Bone marrow (tissue), 2 donors: ENCODE data around the gene ATXN1.

Experiments
- DNase-seq, 2 donors: peaks; one replicate each; lab custom pipeline; 2025; lab: John Stamatoyannopoulos, UW

ATXN1 gene

GRCh38 chr6:16496991-16497801 is 264.1 kb downstream of the ATXN1 start:
- no peak for DNase-seq

- no peak for DNase-seq
Measured at GRCh38 chr6:16496210-16496609, 265.1 kb downstream of the ATXN1 start.

- DNase-seq = no peak
Measured at GRCh38 chr6:16494793-16495192, 266.5 kb downstream of the ATXN1 start.

- DNase-seq = no peak
Measured at GRCh38 chr6:16493802-16494201, 267.5 kb downstream of the ATXN1 start.

GRCh38 chr6:16493112-16493511 is 268.1 kb downstream of the ATXN1 start:
- no peak for DNase-seq

- no peak for DNase-seq
Measured at GRCh38 chr6:16491666-16492313, 269.5 kb downstream of the ATXN1 start.

GRCh38 chr6:16490616-16491015 is 270.6 kb downstream of the ATXN1 start:
- DNase-seq = no peak

DNA sequence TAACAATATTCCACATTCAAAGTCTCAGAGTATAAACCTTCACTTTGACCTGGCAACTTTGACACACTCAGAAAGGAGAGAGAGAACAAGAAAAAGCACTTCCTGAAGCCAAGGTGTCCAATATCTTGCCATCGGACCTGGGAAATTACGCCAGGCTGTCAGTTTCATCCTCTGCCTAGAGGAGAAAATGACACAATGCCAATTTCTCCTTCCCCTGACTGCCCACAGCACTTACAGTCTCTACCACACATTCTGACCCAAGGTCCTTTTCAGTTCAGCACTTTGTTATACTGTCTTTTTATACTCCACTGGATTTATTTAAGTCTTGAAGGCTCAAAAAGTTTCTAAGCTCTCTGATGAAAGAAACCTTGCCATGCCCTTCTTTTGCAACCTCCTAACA is 272.4 kb downstream of the ATXN1 start:
- DNase-seq = no peak

DNA sequence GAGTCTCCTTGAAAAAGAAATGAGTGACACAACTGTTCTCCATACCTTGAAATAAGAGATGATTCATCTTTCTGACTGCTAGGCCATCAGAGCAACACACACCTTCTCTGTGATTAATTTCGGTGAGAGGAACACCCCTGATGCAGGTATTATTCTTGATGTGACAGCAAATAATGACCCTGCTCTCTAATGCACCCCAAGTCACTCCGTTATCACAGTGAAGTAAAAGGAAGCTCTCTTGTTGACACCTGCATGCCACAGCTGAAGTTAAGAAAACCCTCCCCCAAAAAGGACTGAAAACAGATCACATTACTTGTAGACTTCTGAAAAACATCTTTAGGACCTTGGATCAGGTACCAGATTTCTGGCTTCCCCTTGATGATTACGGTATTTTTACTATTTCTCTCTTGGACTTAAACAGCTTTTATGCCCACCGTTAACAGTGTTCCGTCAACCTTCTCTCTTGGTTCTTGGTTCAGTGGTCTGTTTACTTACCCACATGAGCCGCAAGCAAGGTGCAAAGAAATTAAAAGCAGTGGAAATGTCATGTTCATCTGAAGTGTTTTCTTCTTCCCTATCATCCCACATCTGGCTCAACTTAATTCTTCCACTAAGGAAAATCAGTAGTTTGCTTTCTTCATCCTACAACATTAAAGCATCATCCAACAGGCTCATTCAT is 273.1 kb downstream of the ATXN1 start:
- DNase-seq = no peak

DNA sequence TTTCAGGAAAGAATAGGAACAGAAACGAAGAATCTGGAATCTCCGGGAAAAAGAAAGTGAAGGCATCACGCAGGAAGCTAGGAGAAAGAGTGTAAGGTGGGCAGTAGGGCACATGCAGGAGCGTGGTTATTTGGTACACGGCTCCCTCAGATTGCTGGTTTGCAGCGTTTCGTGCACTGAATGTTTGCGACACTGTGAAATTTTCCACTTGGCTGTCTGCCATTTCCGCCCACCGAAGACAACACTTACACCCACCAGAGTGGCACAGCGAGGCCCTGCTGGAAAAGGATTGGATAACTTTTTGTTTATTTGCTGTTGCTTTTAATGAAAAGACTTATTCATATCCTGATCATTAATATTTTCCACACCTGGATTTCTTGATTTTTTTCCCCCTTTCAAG is 274.6 kb downstream of the ATXN1 start:
- no peak for DNase-seq

DNA sequence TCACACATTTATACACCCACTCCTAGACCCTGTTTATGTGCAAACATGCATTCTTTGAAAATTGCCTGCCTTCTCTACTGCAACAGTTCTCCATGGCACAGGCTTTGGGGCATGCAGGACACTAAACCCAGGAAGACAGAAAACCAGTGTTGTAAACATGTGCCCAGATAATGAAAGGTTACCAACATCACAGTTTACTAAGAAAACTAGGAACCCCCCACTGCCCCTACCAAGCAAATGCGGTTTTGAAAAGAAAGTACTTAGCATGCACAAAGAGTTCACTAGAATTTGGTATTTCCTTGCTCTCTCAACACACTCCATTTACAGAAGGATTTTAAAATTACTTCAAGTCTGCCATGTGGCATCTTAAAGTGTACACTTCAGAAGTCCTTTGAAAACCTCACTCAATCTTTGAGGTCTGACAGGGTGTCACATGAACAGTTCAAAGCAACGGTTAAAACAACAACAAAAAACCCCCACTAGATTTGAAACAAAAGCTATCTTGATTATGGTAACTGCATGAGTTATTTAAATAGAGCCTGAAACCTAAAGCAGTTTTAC is 277.9 kb downstream of the ATXN1 start:
- DNase-seq = no peak

- no peak for DNase-seq
Measured at GRCh38 chr6:16482702-16483314, 278.5 kb downstream of the ATXN1 start.

DNA sequence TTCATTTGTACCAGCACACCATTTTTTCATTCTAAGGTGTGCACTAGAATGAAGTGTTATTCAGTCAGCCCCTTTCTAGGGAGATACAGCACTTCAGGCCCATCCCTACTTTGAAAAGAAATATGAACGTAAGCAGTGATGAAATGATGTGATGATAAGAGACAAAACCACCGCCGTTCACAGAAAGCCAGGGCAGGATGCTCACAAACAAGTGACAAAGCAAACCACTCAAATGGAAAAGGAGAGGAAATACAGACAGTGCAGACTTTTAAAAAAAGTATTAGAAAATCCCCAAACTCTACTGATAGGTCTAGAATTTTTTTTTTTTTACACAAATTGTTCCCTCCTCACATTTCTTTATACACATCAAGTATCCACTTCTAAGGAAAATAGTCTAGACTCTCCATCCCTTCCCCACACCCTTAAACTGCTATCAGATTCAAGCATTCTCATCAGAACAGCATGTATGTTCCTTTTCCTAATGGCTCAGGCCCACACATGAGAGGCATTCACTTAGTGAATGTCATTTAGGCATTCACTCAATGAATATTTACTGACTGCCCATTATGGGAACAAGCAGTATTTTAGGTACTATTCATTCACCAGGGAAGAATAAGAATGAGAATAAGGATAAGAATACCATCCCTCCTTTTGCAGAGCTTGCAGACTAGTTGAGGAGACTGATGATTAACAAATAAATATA is 279.4 kb downstream of the ATXN1 start:
- DNase-seq = no peak

DNA sequence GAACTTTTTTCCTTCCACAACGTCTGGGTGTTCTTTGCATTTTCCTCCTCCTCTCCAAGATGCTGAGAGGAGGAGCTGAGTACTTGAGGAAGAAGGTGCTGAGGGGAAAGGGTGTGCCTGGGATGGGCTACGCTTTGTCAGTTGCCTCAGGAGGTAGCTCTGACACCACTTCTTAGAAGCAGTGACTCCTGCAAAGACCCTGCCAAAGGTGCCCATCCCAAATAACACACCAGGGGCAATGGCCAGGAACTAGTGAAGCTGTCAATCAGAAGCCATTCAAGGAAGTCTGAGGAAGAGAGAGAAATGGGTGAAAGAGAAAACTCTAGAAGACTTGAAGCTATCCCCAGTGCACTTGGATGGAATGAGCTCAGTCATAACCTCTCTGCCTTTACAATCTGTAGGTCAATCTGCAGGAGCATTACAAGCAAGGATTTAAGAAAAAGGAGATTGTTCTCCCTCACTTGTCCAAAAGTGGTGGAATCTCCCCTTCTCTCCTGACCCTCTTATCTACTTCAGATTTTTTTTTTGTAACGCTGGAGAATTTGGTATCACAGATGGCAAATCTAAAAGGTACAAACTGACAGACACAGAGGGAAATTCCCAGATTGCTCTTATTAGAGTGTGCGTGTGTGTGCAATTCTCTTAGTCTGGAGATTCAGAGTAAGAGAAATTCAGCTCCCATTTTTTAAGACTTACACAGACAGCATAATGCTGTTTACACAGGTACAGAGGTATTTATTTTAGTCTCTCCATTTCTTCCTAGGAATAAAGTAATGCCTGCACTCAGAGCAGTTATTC is 280.3 kb downstream of the ATXN1 start:
- no peak for DNase-seq

DNA sequence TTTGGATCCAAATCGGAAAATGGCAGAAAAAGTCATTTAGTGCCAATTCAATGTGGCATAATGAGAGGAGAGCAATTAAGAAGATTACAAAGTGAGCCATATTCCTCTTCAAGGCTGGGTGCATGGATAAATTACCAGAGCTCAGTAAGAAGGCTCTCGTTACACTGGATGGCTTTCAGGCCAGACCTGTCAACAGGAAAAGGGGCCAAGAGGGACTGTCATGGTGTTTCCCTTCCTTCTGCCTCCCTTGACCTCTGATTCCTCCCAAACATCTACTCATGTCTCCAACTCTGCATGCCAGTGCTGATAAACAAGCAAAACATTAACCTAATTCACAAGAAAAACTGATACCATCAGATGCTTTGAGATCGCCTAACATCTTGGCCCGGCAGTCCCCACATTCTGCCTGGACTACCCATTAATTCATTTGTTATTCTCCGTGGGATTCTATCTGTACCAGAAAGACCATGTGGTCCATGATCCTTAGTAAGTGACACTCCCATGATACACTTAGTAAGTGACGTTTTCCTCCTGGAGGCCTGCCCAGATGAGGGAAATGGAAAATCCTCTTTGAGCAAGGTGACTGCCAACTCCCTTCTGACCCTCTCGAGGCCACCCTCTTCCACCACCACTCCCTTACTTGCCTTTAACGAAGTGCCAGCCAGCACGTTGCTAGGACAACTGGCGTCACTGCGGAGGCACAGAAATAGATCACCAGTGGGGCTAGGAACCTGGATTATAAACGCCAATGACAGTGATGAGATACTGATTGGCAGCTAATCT is 283.7 kb downstream of the ATXN1 start:
- no peak for DNase-seq

DNA sequence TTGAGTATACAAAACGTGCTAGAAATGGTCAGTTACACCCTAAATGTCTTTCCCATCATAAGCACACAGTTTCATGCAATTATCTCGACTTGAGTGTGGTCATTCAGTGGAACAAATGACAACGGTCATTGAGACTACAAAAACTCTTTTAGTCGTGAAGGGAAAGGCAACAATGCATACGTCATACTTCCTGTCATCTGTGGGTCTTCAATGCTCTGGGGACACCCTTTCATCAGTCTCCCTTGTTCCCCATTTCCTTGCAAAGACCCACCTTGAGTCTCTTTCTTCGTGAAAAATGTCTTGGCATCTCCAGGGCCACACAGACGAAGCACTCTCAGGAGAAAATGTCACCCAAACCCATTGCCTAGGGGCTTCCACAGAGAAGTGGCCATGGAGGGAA is 284.4 kb downstream of the ATXN1 start:
- DNase-seq = no peak

- no peak for DNase-seq
Measured at GRCh38 chr6:16475494-16475781, 285.8 kb downstream of the ATXN1 start.

DNA sequence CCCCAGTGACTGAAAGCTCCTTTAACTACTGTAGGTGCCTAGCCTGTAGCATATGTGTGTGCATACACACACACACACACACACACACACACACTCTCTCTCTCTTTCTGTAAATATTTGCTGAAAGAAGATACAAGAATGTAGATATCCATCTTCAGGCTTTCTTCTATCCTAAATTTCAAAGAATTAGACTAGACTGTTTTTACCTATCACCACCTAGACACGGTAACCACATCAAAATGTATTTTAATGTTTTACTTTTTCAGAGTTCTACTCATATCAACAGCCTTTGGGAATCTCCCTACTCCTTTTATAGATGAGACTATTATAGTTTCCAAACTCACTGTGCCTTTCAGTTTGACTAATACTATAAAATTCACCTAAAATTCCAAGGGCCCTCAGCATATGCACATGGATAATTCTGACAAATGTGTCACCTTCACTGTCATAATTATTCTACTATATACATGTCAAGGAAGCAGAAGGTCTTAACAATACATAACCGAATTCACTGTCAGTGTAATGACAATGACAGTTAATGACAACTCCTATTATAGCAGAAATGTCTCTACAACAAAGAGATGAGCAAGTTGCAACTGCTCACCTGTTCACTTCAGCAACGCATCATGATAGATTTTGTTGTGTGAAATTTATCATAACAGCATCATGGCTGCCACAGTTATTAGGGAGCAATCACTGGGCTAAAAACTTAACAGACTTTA is 286.3 kb downstream of the ATXN1 start:
- no peak for DNase-seq

DNA sequence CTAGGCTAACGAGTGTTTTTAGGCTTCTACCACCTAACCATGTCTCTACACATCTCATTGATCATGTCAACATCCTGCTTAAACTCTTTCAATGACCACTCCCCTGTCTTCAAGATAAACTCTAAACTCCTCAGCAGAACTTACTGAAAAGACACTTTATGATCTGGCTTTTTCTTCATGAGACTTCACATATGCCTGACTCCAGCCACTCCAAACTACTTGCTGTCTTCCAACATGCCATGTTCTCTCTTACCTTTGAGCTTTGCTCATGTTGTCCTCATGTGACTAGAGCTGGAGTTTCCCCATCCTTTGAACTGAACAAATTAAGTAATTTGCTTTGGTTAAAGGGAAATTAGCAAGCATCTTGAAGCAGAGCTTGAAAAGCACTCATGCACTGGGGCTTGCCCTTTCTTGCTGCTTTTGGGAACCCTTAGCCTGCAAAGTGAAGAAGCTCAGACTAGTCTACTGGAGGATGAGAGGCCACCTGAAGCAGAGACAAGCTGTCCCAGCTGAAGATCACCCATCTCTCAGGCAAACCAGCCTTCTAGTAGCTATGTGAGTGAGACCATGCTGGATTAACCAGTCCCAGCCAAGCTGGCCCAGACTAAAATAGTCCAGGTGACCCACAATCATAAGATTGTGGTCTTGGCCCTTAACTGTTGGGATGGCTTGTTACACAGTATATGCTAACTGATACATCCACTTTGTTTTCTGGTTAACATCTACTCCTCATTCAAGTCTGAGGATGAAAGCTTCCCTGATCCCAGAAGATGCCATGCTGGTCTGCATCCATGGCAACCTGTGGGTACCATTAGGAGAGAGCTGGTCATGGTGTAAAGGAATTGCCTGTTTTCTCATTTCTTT is 287.1 kb downstream of the ATXN1 start:
- no peak for DNase-seq
